HG03060 (cell line): ENCODE results near the gene KRT26.
"Not testable (repeated sequence)": the region's sequence is repeated elsewhere in the genome, so short reads cannot be mapped to it uniquely, and the experiment has no call there.

Source experiments
- ATAC-seq: cut with Tn5 transposase; IDR thresholded peaks from one replicate; pipeline ENCODE4 v1.9.1; 2021; ENCODE audit warnings: low read depth, moderate number of reproducible peaks; ENCODE audit not compliant: unreplicated experiment

Gene KRT26

DNA sequence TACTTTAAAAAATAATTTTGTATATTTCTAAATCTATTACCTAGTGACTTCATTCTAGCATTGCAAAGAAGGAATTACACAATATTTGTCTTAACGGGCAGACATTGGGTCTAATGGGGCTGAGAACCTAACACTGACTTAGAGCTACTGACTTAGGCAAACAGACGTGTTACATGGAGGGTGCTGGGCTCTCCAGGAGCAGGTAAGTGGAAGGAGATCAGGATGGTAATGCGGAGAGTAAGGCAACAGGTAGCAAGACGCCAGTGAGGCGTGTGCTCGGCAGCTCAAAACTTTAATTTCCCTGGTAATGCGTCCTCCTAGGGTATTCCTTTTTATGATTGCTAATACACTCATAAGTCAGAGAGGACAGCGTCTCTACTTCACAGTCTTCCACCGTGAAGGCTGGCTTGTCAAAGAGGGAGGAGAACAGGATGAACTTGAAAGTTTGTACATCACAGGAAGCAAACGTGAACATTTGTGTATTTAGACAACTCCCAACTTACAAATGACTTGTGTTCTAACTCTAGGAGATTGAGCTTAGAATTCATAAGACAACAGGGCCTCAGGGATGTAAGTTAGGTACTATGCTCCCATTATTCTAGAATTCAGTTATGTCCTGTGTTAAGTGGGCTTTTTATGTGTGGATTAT, 23.1 kb upstream of the KRT26 start:
- ATAC-seq, result no peak

- ATAC-seq, result no peak
Measured at GRCh38 chr17:40794466-40794865, 22.5 kb upstream of the KRT26 start.

DNA sequence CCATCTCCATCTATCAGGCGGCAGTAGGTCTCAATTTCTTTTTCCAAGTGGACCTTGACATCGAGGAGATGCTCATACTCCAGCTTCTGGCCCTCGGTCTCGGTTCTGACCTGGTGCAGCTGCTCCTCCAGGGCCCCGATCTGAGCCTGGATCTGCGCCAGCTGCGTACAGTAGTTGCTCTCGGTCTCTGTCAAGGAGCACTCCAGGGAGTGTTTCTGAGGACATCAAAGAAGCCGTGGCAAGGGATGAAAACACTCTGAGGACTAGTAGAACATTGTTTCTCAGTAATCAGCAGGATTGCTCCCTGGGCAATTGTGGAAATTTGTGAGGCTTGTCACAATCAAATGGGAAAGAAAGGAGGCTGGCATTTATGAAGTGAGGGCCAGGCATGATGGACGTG, 21.8 kb upstream of the KRT26 start:
- ATAC-seq, result no peak

- ATAC-seq, result no peak
Measured at GRCh38 chr17:40791787-40792436, 19.9 kb upstream of the KRT26 start.

- no peak for ATAC-seq
Measured at GRCh38 chr17:40791111-40791510, 19.1 kb upstream of the KRT26 start.

GRCh38 chr17:40782450-40782849, 10.4 kb upstream of the KRT26 start, which contains the start of gene KRT27:
KRT27 (minus strand) TSS chr17:40782550; CDS start chr17:40782493, 57 bp downstream.
- no peak for ATAC-seq

GRCh38 chr17:40779181-40779909, 7.3 kb upstream of the KRT26 start:
- ATAC-seq, result no peak

GRCh38 chr17:40778461-40778860, 6.5 kb upstream of the KRT26 start:
- no peak for ATAC-seq

- ATAC-seq, result no peak
Measured at GRCh38 chr17:40777971-40778370, 6.0 kb upstream of the KRT26 start.

DNA sequence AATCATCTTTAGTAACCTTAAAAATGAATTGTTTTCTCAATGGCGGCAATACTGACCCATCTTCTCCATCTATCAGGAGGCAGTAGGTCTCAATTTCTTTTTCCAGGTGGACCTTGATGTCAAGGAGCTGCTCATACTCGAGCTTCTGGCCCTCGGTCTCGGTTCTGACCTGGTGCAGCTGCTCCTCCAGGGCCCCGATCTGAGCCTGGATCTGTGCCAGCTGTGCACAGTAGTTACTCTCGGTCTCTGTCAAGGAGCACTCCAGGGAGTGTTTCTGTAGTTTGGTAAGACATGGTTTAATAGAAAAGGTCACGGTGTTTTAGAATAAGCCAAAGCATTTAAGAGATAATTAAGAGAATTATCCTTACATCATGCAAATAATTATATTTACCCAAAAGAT, 5.5 kb upstream of the KRT26 start:
- no peak for ATAC-seq

DNA sequence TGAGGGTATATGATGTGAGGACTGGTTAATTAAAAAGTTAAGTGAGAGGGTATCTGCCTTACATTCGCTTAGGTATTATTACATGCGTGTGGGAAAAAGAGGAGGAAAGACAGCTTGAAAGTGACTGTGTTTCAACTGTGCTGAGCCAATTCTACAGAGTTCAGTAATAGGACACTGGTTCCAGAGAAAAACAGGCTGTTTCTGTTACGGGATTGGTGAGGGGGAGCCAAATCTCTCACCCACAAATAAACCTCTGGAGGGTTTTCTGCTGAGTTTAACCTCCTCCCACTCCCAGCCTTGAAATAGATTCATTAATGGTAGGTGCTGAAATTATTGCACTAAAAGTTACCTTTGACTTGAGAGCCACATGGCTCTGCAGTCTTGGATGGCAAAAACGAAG, 3.9 kb upstream of the KRT26 start:
- ATAC-seq, result no peak

DNA sequence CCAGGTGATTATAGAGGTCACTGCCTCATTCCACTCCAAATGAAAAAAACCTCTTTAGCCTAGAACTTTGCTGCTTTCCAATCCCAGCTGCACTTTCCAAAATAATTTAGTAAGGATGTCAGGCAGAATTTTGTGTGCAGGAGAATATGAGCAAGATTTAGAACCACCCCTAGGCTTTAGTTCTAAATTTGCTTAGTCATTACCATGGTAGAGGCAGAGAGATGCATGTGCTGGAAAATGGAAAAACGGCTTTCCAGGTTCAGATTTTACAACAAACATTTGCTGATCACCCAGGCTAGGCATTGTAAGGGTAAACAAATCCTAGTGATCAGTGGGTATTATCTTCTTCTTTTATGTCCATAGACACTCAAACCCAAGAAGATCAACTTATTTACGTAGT, 6.3 kb downstream of the KRT26 start:
- ATAC-seq, result no peak

- no peak for ATAC-seq
Measured at GRCh38 chr17:40763752-40764151, 8.2 kb downstream of the KRT26 start.

- ATAC-seq, result no peak
Measured at GRCh38 chr17:40760105-40761016, 11.6 kb downstream of the KRT26 start.

DNA sequence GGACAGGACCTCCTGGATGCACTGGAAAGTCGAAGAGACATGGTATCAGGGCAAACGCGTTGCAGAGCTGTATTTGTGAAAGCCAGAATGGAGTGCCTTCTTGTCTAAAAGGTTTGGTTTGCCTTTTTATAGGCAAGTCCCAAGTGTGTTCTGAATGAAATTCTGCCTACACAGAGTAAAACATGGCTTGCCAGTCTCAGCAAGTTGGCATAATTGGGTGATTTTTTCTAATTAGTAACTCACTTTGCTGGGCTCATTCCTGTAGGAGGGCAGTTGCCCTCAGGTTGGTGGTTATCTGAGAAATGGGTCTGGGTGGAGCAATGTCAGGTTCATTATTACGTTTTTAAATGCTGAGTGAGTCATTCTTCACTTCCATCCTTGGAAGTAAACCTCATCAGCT, 16.8 kb downstream of the KRT26 start, which contains the start of gene KRT25:
Gene KRT25 (minus strand): TSS at position 101 of the 400 bp plus-strand sequence. CDS start 60 bp downstream, at position 41.
- ATAC-seq, result no peak

DNA sequence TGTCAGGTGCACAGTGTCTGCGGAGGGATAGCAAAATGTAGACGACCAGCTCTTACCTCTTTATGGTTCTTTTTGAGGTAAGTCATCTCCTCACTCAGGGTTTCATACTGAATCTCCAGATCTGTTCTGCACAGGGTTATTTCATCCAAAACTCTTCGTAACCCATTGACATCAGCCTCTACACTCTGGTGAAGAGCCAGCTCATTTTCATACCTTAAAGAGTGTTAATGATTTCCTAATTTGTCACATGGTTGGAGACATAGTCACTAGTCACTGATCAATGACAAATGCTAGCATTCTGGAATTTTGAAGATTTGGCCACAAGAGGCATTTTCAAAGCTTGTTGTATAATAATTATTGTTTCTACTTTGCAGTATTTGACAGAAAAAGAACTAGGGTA, 18.2 kb downstream of the KRT26 start:
- ATAC-seq, result no peak

GRCh38 chr17:40751065-40751464, 20.9 kb downstream of the KRT26 start:
- no peak for ATAC-seq

- no peak for ATAC-seq
Measured at GRCh38 chr17:40750391-40750790, 21.6 kb downstream of the KRT26 start.

- not testable (repeated sequence) for ATAC-seq
Measured at GRCh38 chr17:40748666-40749065, 23.3 kb downstream of the KRT26 start.

DNA sequence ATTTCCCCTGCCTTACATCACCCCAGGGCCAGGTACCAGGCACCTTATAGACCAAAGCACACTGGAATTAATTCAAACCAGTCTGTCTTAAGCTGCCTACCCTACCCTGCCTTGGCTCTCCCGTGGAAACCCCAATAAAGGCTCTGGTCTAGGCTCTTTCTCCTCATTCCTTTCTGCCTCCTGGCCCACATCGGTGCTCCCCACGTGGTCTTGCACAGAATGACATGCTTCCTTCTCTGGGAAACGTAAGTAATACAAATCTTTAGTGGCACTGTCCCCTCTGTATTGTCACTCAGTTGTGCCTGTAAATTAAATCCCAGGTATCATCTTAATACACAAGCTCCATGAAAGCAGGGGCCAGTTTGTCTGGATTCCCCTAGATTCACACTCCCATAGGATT, 33.4 kb downstream of the KRT26 start:
- ATAC-seq, result no peak

- no peak for ATAC-seq
Measured at GRCh38 chr17:40735016-40735415, 37.0 kb downstream of the KRT26 start.
